NB4 (cell line): ENCODE data around the gene IQGAP1.

Experiments used
- DNase-seq: peaks from one replicate; pipeline ENCODE4 v3.0.0; 2010; ENCODE audit warnings: low read depth
- H3K4me3 ChIP-seq: one replicate; pipeline ENCODE4 v1.5.1; 2011; ENCODE audit warnings: mild to moderate bottlenecking, low read depth, low read length, moderate library complexity
- CTCF ChIP-seq: IDR thresholded peaks from one replicate; pipeline ENCODE4 v1.5.1; 2012; ENCODE audit warnings: low read depth, low read length
- MAX ChIP-seq: IDR thresholded peaks from 2 replicates; pipeline ENCODE4 v1.6.1; 2011; ENCODE audit warnings: low read depth, low read length
- MYC ChIP-seq: IDR thresholded peaks from 2 replicates; pipeline ENCODE4 v1.6.1; 2011; ENCODE audit warnings: low read depth, low read length
- POLR2A ChIP-seq: IDR thresholded peaks from 2 replicates; pipeline ENCODE4 v1.6.1; 2011; ENCODE audit warnings: mild to moderate bottlenecking; ENCODE audit not compliant: insufficient read length; ENCODE audit errors: extremely low read depth

IQGAP1 gene

GRCh38 chr15:90381515-90381914, 6.5 kb upstream of the IQGAP1 start:
- no peak overlapping the region for H3K4me3 ChIP-seq
- no peak for TF ChIP-seq MAX
- no peak for TF ChIP-seq MYC
- no peak for TF ChIP-seq CTCF
- TF ChIP-seq POLR2A = no peak
- DNase-seq = no peak

GRCh38 chr15:90382320-90382719, 5.7 kb upstream of the IQGAP1 start:
- TF ChIP-seq MAX (no peak), MYC (no peak), CTCF (no peak), POLR2A (no peak)
- H3K4me3 ChIP-seq = no peak overlapping the region
- no peak for DNase-seq

- no peak overlapping the region for H3K4me3 ChIP-seq
- no peak for TF ChIP-seq MAX
- TF ChIP-seq CTCF = no peak
- no peak for TF ChIP-seq POLR2A
- no peak for TF ChIP-seq MYC
Observed at GRCh38 chr15:90386221-90386620, 1.8 kb upstream of the IQGAP1 start.

GRCh38 chr15:90388462-90389380, 679 bp downstream of the IQGAP1 start:
- peak; percentile 86 for DNase-seq

More at GRCh38 chr15:90386221-90386620, 1.8 kb upstream of the IQGAP1 start:
- DNase-seq = no peak

GRCh38 chr15:90389513-90389912, 1.5 kb downstream of the IQGAP1 start:
- TF ChIP-seq MAX (no peak), CTCF (no peak), MYC (no peak), POLR2A (no peak)
- no peak for DNase-seq
- peak overlapping the region; percentile 92 for H3K4me3 ChIP-seq

More at GRCh38 chr15:90388462-90389380, 679 bp downstream of the IQGAP1 start:
- peak overlapping the region; percentile 92 for H3K4me3 ChIP-seq
- TF ChIP-seq MAX (peak; percentile 44; the same call in 1 of the 2 replicates), POLR2A (no peak), CTCF (no peak), MYC (0 out of 2 replicates have a peak, but pooled peaks have one; percentile 10)
